ENCODE results near the gene RAB27A. TPM values are rescaled to one million over a fixed set of nuclear protein-coding genes. Genes with fewer than 3 reads are reported as not detected.
"Not testable (repeated sequence)": the region's sequence is repeated elsewhere in the genome, so short reads cannot be mapped to it uniquely, and the experiment has no call there.

RAB27A gene
- total RNA-seq, 8 experiments from 2014 or later = 1.6 to 6.1 (median 3.6) TPM

DNA sequence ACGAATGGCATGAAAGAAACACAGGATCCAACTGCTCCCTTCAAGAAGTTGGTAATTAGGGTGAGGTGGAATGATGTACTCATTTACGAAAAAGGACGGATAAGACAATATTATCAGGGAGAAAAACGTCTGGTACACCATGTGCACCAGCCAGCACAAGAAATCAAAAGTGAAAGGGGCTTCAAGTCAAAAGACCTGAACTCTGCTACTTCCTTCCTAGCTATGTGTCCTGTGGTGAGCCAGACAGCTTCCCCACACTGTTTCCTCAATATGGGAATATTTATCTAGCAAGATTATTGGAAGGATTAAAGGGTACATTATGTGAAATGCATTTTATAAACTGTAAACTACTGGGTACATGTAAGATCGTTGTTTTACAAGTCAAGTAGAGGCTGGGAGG, 33.9 kb downstream of the RAB27A start:
- H3K4me1 ChIP-seq (replicated peaks in 1 of 2) = no peaks in the 10 kb centered on the region
- WGBS, 10 experiments = 62 to 92% (median 79%) methylated on average over 2 to 5 of the region's 5 CpGs; no CpG with 5 or more reads in 1 of the 10 experiments
- in situ Hi-C loops (cut with MboI; ENCODE audit: low pct_unique_long_range_greater_than_20kb in 2 of 9, low sequenced_read_pairs in 9 of 9, unreplicated experiment in 9 of 9) = no loop called here
- no peak for ATAC-seq (replicated peaks in 6 of 8)
- no peak overlapping the region for H3K27ac ChIP-seq
- no peak overlapping the region for H3K4me3 ChIP-seq

- Histone ChIP-seq H3K27ac (no peak overlapping the region), H3K4me3 (no peak overlapping the region), H3K4me1 (replicated peaks in 1 of 2) (no peaks in the 10 kb centered on the region)
- in situ Hi-C loops (cut with MboI; ENCODE audit: low pct_unique_long_range_greater_than_20kb in 2 of 9, low sequenced_read_pairs in 9 of 9, unreplicated experiment in 9 of 9) = no loop called here
- WGBS, 10 experiments = 50 to 96% (median 76%) methylated on average over 1 to 4 of the region's 4 CpGs; no CpG with 5 or more reads in 1 of the 10 experiments
- no peak for ATAC-seq (replicated peaks in 6 of 8)
Measured at GRCh38 chr15:55254916-55255679, 34.5 kb downstream of the RAB27A start.

GRCh38 chr15:55253580-55253979, 36.0 kb downstream of the RAB27A start:
- WGBS, 10 experiments = 17 to 80% (median 62%) methylated on average over 1 to 3 of the region's 3 CpGs; no CpG with 5 or more reads in 1 of the 10 experiments
- Histone ChIP-seq H3K27ac (no peak overlapping the region), H3K4me1 (replicated peaks in 1 of 2) (no peaks in the 10 kb centered on the region), H3K4me3 (no peak overlapping the region)
- in situ Hi-C loops (cut with MboI; ENCODE audit: low pct_unique_long_range_greater_than_20kb in 2 of 9, low sequenced_read_pairs in 9 of 9, unreplicated experiment in 9 of 9) = no loop called here
- ATAC-seq (replicated peaks in 6 of 8) = no peak

GRCh38 chr15:55252201-55252600, 37.4 kb downstream of the RAB27A start:
- 71 to 100% (median 95%) methylated on average over 1 to 7 of the region's 8 CpGs; no CpG with 5 or more reads in 2 of the 10 experiments for WGBS, 10 experiments
- ATAC-seq (replicated peaks in 6 of 8); H3K4me1 ChIP-seq (replicated peaks in 1 of 2); in situ Hi-C loops (cut with MboI; ENCODE audit: low pct_unique_long_range_greater_than_20kb in 2 of 9, low sequenced_read_pairs in 9 of 9, unreplicated experiment in 9 of 9); H3K27ac ChIP-seq; H3K4me3 ChIP-seq: not testable (repeated sequence)

DNA sequence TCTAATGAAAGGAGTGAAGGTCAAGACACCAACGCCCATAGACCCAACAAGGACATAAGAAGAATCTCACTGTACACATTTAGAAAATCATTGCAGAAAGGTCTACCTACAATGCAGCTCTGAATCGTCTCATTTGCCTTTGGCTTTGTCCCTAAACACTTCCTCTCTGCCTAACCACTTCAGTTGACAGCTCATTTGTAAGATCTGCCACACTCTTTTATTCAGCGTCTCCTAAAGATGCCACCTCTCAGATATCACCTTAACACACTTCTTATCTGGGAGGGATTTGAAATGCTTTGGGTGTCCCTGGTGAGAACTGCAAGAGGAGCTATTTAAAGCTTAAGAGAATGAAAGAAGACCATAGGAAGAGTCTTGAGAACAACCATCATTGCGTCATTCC, 38.7 kb downstream of the RAB27A start:
- ATAC-seq (replicated peaks in 6 of 8) = no peak
- no peaks in the 10 kb centered on the region for H3K4me1 ChIP-seq (replicated peaks in 1 of 2)
- H3K4me3 ChIP-seq = no peak overlapping the region
- WGBS, 10 experiments = 20 to 92% (median 80%) methylated on average over 1 to 4 of the region's 4 CpGs; no CpG with 5 or more reads in 1 of the 10 experiments
- no peak overlapping the region for H3K27ac ChIP-seq
- in situ Hi-C loops (cut with MboI; ENCODE audit: low pct_unique_long_range_greater_than_20kb in 2 of 9, low sequenced_read_pairs in 9 of 9, unreplicated experiment in 9 of 9) = no loop called here

- in situ Hi-C loops (cut with MboI; ENCODE audit: low pct_unique_long_range_greater_than_20kb in 2 of 9, low sequenced_read_pairs in 9 of 9, unreplicated experiment in 9 of 9) = no loop called here
- WGBS, 10 experiments = 25 to 100% (median 77%) methylated on average over 1 to 2 of the region's 2 CpGs
- ATAC-seq (replicated peaks in 6 of 8) = peak in 4 of 8 experiments; percentile 27 to 70 (median 55)
Measured at GRCh38 chr15:55250392-55250791, 39.2 kb downstream of the RAB27A start.

GRCh38 chr15:55249885-55250284, 39.7 kb downstream of the RAB27A start:
- in situ Hi-C loops (cut with MboI; ENCODE audit: low pct_unique_long_range_greater_than_20kb in 2 of 9, low sequenced_read_pairs in 9 of 9, unreplicated experiment in 9 of 9); H3K27ac ChIP-seq; H3K4me3 ChIP-seq; ATAC-seq (replicated peaks in 6 of 8); H3K4me1 ChIP-seq (replicated peaks in 1 of 2): not testable (repeated sequence)
- 68 to 100% (median 94%) methylated on average over 1 to 9 of the region's 9 CpGs for WGBS, 10 experiments

More at GRCh38 chr15:55250392-55250791, 39.2 kb downstream of the RAB27A start:
- Histone ChIP-seq H3K4me3 (no peak overlapping the region), H3K4me1 (replicated peaks in 1 of 2) (no peaks in the 10 kb centered on the region), H3K27ac (no peak overlapping the region)

GRCh38 chr15:55248895-55249294, 40.7 kb downstream of the RAB27A start:
- no peak overlapping the region for H3K4me3 ChIP-seq
- in situ Hi-C loops (cut with MboI; ENCODE audit: low pct_unique_long_range_greater_than_20kb in 2 of 9, low sequenced_read_pairs in 9 of 9, unreplicated experiment in 9 of 9) = no loop called here
- ATAC-seq (replicated peaks in 6 of 8) = peak in 5 of 8 experiments; percentile 42 to 94 (median 83)
- no peak overlapping the region for H3K27ac ChIP-seq
- 0 to 83% (median 9%) methylated on average over 1 of the region's 1 CpG; no CpG with 5 or more reads in 3 of the 10 experiments for WGBS, 10 experiments
- no peaks in the 10 kb centered on the region for H3K4me1 ChIP-seq (replicated peaks in 1 of 2)

DNA sequence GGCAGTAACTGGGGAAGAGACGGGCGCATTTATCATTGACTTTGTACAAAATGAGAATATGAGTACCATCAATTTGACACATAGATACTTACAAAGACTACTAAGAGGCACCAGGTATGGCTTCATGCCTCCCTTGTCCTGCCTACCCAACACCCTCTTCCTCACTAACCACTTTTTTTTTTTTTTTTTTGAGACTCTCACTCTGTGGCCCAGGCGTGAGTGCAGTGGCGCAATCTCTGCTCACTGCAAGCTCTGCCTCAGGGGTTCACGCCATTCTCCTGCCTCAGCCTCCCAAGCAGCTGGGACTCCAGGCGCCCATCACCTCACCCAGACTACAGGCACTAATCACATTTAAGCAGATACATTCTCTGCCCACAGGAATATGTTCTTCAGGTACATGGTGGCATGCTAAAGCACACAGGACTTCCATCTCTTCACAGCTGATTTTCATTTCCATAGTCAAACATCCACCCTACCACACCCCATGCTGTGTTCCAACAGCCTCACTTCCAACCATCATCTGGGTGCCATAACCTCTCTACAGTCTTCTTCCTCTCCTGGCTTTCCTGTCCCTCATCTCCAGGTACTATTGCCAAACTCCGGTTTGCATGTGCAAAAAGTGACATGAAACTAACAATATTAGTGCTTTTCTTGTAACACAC, 41.7 kb downstream of the RAB27A start:
- Histone ChIP-seq H3K27ac (no peak overlapping the region), H3K4me3 (no peak overlapping the region), H3K4me1 (replicated peaks in 1 of 2) (no peaks in the 10 kb centered on the region)
- in situ Hi-C loops (cut with MboI; ENCODE audit: low pct_unique_long_range_greater_than_20kb in 2 of 9, low sequenced_read_pairs in 9 of 9, unreplicated experiment in 9 of 9) = no loop called here
- WGBS, 10 experiments = 87 to 100% (median 91%) methylated on average over 3 to 7 of the region's 7 CpGs; no CpG with 5 or more reads in 4 of the 10 experiments
- peak in 3 of 8 experiments; percentile 15 to 50 (median 37) for ATAC-seq (replicated peaks in 6 of 8)

DNA sequence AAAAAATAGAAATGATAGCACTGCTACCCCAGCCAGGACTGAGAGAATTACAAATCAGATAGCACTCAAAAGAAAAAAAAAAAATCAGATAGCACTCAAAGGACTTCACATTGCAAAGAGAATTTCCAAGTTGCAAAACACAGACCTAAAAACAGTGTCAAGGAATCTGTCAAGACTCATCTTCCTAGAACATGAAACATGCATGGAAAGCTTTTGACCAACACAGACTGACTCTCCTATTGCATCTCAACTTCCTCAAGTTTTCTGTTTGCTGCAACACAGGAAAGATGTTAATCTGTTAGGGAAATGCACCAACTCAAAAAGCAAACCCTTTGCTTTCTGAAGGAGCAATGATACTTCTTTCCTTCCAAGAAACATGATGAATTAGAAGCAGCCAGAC, 42.3 kb downstream of the RAB27A start:
- H3K4me3 ChIP-seq = no peak overlapping the region
- no peak for ATAC-seq (replicated peaks in 6 of 8)
- H3K4me1 ChIP-seq (replicated peaks in 1 of 2) = no peaks in the 10 kb centered on the region
- in situ Hi-C loops (cut with MboI; ENCODE audit: low pct_unique_long_range_greater_than_20kb in 2 of 9, low sequenced_read_pairs in 9 of 9, unreplicated experiment in 9 of 9) = no loop called here
- no peak overlapping the region for H3K27ac ChIP-seq

DNA sequence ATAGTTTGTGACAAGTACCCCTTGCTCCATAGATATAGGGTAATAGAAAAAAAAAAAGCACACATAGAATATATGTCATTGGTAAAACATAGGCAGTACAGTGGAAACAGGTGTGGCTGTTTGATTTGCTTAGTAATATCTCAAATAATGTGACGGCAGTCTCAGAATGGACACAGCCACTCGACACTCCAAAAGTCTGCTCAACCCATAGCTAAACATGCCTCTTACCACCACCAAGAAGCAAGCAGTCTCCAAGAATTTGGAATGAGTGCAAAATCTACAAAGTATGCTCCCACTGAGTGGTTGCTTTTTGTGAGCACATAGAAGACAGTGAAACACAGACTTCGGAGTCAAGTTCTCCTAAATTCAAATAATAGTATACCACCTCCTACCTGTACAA, 43.0 kb downstream of the RAB27A start:
- in situ Hi-C loops (cut with MboI; ENCODE audit: low pct_unique_long_range_greater_than_20kb in 2 of 9, low sequenced_read_pairs in 9 of 9, unreplicated experiment in 9 of 9) = no loop called here
- H3K27ac ChIP-seq = no peak overlapping the region
- WGBS, 10 experiments = 83 to 100% (median 100%) methylated on average over 1 to 3 of the region's 3 CpGs; no CpG with 5 or more reads in 2 of the 10 experiments
- H3K4me3 ChIP-seq = no peak overlapping the region
- no peak for ATAC-seq (replicated peaks in 6 of 8)
- no peaks in the 10 kb centered on the region for H3K4me1 ChIP-seq (replicated peaks in 1 of 2)

DNA sequence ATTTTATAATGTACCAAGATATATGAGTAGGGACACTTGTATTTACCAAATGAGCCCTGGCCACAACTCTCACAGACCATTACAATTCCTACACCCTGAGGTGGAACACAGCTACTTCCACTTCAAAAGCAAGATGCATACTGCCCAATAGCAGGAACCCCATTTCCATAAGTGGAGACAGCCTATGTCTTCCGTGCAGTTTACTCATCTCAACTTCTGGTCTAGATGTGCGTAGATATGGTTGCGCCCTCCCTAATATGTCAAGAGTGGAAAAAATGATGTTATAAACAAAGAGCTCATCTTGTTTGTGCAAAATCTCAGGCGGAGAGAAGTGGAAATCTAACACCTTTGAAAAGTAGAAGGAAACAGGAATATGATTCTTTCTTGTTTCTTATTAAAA, 44.6 kb downstream of the RAB27A start:
- ATAC-seq (replicated peaks in 6 of 8) = no peak
- no peak overlapping the region for H3K27ac ChIP-seq
- H3K4me1 ChIP-seq (replicated peaks in 1 of 2) = no peaks in the 10 kb centered on the region
- H3K4me3 ChIP-seq = no peak overlapping the region
- WGBS, 10 experiments = 83 to 100% (median 100%) methylated on average over 1 to 4 of the region's 4 CpGs; no CpG with 5 or more reads in 1 of the 10 experiments
- in situ Hi-C loops (cut with MboI; ENCODE audit: low pct_unique_long_range_greater_than_20kb in 2 of 9, low sequenced_read_pairs in 9 of 9, unreplicated experiment in 9 of 9) = no loop called here

DNA sequence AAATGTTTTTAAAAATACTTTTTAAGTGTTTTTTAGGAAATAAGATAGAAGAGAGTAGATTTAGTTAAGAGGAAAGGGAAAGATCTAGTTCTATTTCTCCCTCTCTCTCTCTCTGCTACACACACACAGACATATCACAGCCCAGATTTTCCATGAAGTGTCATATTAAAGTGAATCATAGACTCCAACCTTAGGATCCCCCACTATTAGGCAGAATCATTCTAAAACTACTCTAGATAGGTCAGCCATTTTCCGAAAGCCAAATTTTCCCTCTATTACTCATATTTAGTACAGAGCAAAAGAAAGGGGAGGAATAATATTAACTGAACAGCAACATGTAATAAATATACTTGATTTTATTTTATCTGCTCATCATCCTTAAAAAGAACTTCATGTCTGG, 47.7 kb downstream of the RAB27A start:
- 0 to 57% (median 33%) methylated on average over 1 of the region's 1 CpG; no CpG with 5 or more reads in 2 of the 10 experiments for WGBS, 10 experiments

More for the DNA sequence above, 47.7 kb downstream of the RAB27A start:
- no peak overlapping the region for H3K4me3 ChIP-seq
- no peak overlapping the region for H3K27ac ChIP-seq
- in situ Hi-C loops (cut with MboI; ENCODE audit: low pct_unique_long_range_greater_than_20kb in 2 of 9, low sequenced_read_pairs in 9 of 9, unreplicated experiment in 9 of 9) = no loop called here
- ATAC-seq (replicated peaks in 6 of 8) = no peak
- no peaks in the 10 kb centered on the region for H3K4me1 ChIP-seq (replicated peaks in 1 of 2)
